ENCODE data around the gene CCDC50. TPM values are rescaled to one million over a fixed set of nuclear protein-coding genes. Genes with fewer than 3 reads are reported as not detected.

Gene CCDC50
- total and polyA plus RNA-seq, 2 donors (not counting 3 experiments of a cell fraction or from before 2014, with no cell fraction given), result 44.4 to 137 TPM

GRCh38 chr3:191390580-191390979 lies 61.4 kb downstream of the CCDC50 start:
- no peak overlapping the region for H3K4me2 ChIP-seq (ENCODE audit: insufficient read depth, low read length)
- FAIRE-seq, result no peak
- peaks cover 2% of the 10 kb centered on the region for H4K20me1 ChIP-seq (replicated peaks; ENCODE audit: control insufficient read depth, extremely low read depth, insufficient read depth, low read length)
- no peak overlapping the region for H2AFZ ChIP-seq (ENCODE audit: low read depth, low read length)
- POLR2A ChIA-PET, result no interaction called here
- no peaks in the 10 kb centered on the region for H3K27me3 ChIP-seq (ENCODE audit: control insufficient read depth in 2 of 2, insufficient read depth in 2 of 2, low read length in 2 of 2)
- H3K9me1 ChIP-seq (replicated peaks; ENCODE audit: control insufficient read depth, extremely low read depth, insufficient read depth, low read length), result no peaks in the 10 kb centered on the region
- H3K9ac ChIP-seq (replicated peaks; ENCODE audit: extremely low read depth, insufficient read depth, low read length), result no peak overlapping the region
- peaks cover 7% of the 10 kb centered on the region for H3K79me2 ChIP-seq (ENCODE audit: control insufficient read depth, insufficient read depth, low read length)
- H3K4me3 ChIP-seq (replicated peaks in 1 of 3; ENCODE audit: insufficient read depth in 1 of 3, low read depth in 1 of 3, low read length in 3 of 3), result no peak overlapping the region
- CTCF ChIA-PET, result interaction anchor here (1.1 to 1.3 kb wide), 2 partner anchors 11 to 26 kb away, joined by 3 read pairs; no protein-coding TSS in a partner anchor
- TF ChIP-seq, protein P1, sequence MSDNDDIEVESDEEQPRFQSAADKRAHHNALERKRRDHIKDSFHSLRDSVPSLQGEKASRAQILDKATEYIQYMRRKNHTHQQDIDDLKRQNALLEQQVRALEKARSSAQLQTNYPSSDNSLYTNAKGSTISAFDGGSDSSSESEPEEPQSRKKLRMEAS (IDR thresholded peaks at IDR 0.05; ENCODE audit: insufficient read depth, insufficient read length), result no peak
- TF ChIP-seq JUN (IDR thresholded peaks at IDR 0.05; ENCODE audit: borderline replicate concordance, insufficient read depth, insufficient read length, low read depth) (no peak), GATA2 (IDR thresholded peaks at IDR 0.05; ENCODE audit: insufficient read depth, insufficient read length, low read depth, low read length) (no peak), FOS (IDR thresholded peaks at IDR 0.05; ENCODE audit: borderline replicate concordance, insufficient read depth, low read length) (no peak), POLR2A (IDR thresholded peaks at IDR 0.05; ENCODE audit: low read depth, low read length) (no peak), CTCF (IDR thresholded peaks at IDR 0.05; ENCODE audit: extremely low read depth in 1 of 2, insufficient read depth in 1 of 2, low read depth in 1 of 2, low read length in 2 of 2) (no peak), EZH2 (IDR thresholded peaks at IDR 0.05; ENCODE audit: borderline replicate concordance, low read depth, low read length, severe bottlenecking) (no peak), POLR2AphosphoS5 (IDR thresholded peaks at IDR 0.05; ENCODE audit: insufficient read depth, low read depth, low read length) (no peak)
- H3K9me3 ChIP-seq (replicated peaks; ENCODE audit: control insufficient read depth, insufficient read depth, low read length), result no peaks in the 10 kb centered on the region
- no peak for DNase-seq (ENCODE audit: low read depth, low spot score)
- dilution Hi-C loops (cut with MboI; ENCODE audit: extremely low pct_ligation_motif_present, low sequenced_read_pairs) (no loop called here), intact Hi-C loops (cut with micrococcal nuclease) (loop anchor here (1.0 kb wide), 1 partner anchor 254 kb away; no protein-coding TSS in a partner anchor)
- H3K27ac ChIP-seq (ENCODE audit: insufficient read depth, low read depth, low read length), result no peak overlapping the region
- no peaks in the 10 kb centered on the region for H3K4me1 ChIP-seq (ENCODE audit: control insufficient read depth, extremely low read depth, insufficient read depth, low read length)
- H3K36me3 ChIP-seq (ENCODE audit: control insufficient read depth in 2 of 2, extremely low read depth in 1 of 2, insufficient read depth in 2 of 2, low read length in 2 of 2), result peaks cover 2 to 19% of the 10 kb centered on the region in 2 experiments
- BruUV-seq (replicated peaks), result no TSS peak

Measured in endothelial cell of umbilical vein (primary cell).